ENCODE results near the gene GRAPL. TPM values are rescaled to one million over a fixed set of nuclear protein-coding genes. Genes with fewer than 3 reads are reported as not detected.
A peak's percentile ranks its signal among the peaks of the same experiment; 100 is the strongest.
"Not testable (repeated sequence)": the region's sequence is repeated elsewhere in the genome, so short reads cannot be mapped to it uniquely, and the experiment has no call there.

The GRAPL gene
- total and polyA plus RNA-seq, 2 of the 4 experiments (the other 2 are of a cell fraction) = not detected

- H4K5ac ChIP-seq (ENCODE audit: low read depth, low read length); H3K14ac ChIP-seq (replicated peaks; ENCODE audit: low read depth, low read length); H3K9me3 ChIP-seq (ENCODE audit: control insufficient read depth, insufficient read depth, low read length); H4K20me1 ChIP-seq (ENCODE audit: insufficient read depth, low read length); H2AK9ac ChIP-seq (replicated peaks; ENCODE audit: low read depth, low read length, poor library complexity); H4K91ac ChIP-seq (ENCODE audit: insufficient read depth, low read depth, low read length); H2BK5ac ChIP-seq (ENCODE audit: low read depth, low read length, poor library complexity, severe bottlenecking); H3K27me3 ChIP-seq (ENCODE audit: control insufficient read depth, insufficient read depth, low read length); H2BK20ac ChIP-seq (ENCODE audit: low read depth, low read length); in situ Hi-C loops (cut with MboI; ENCODE audit: low sequenced_read_pairs); H3K9me1 ChIP-seq (ENCODE audit: insufficient read depth, low read length); H2BK15ac ChIP-seq (ENCODE audit: low read depth, low read length); H2BK120ac ChIP-seq (ENCODE audit: low read depth, low read length); H3K36me3 ChIP-seq (ENCODE audit: control insufficient read depth, insufficient read depth, low read length); H3K79me1 ChIP-seq (ENCODE audit: low read depth in 1 of 2, low read length in 2 of 2); CTCF ChIA-PET; intact Hi-C loops (cut with micrococcal nuclease); POLR2A ChIA-PET (ENCODE audit: unreplicated experiment); dilution Hi-C loops (cut with HindIII; ENCODE audit: low sequenced_read_pairs, unreplicated experiment); H3K56ac ChIP-seq (ENCODE audit: extremely low read depth, insufficient read depth, low read length); H3K4me1 ChIP-seq (ENCODE audit: control insufficient read depth, insufficient read depth, low read length); H3K18ac ChIP-seq (ENCODE audit: low read depth, low read length); H2AK5ac ChIP-seq (ENCODE audit: low read depth, low read length); H3K4ac ChIP-seq (ENCODE audit: low read depth, low read length); BruUV-seq (replicated peaks); H2AFZ ChIP-seq (replicated peaks; ENCODE audit: low read length, poor library complexity): not testable (repeated sequence)
- Histone ChIP-seq H3K4me3 (ENCODE audit: insufficient read depth, low read depth, low read length) (peak overlapping the region; percentile 57), H3K4me2 (ENCODE audit: low read depth, low read length) (peak overlapping the region; percentile 90), H3K27ac (ENCODE audit: insufficient read depth, low read length) (0 out of 2 replicates have a peak overlapping the region, but pooled peaks have one; percentile 49), H3K9ac (ENCODE audit: low read depth, low read length) (peak overlapping the region; percentile 29; the same call in 1 of the 2 replicates), H3K23ac (ENCODE audit: low read depth, low read length) (peak overlapping the region; percentile 33; the same call in 1 of the 2 replicates), H4K8ac (ENCODE audit: low read depth in 2 of 2, low read length in 2 of 2) (peak overlapping the region in 1 of 2 experiments; percentile 16; a peak in 1 of 4 replicates)
- no CpG with 5 or more reads among the region's 39 CpGs for WGBS, 2 experiments (ENCODE audit: extremely low coverage in 2 of 2, insufficient read length in 1 of 2)
- TF ChIP-seq RAD21 (IDR thresholded peaks at IDR 0.05; ENCODE audit: low read length) (0 out of 2 replicates have a peak, but pooled peaks have one; percentile 12), CTCF (conservative IDR thresholded peaks at IDR 0.05; ENCODE audit: low read depth, low read length) (peak; percentile 32)
- peak; percentile 88 for ATAC-seq (ENCODE audit: low read depth)
- DNase-seq = peak; percentile 38
These were observed 16.2 kb upstream of the GRAPL start for GRCh38 chr17:19111111-19111711.

All from IMR-90 (cell line).